GM12874 (cell line): ENCODE data around the gene CFAP126.

Experiments
- CTCF ChIP-seq: IDR thresholded peaks from 2 replicates; pipeline ENCODE4 v1.5.1; 2011; ENCODE audit warnings: low read depth, mild to moderate bottlenecking, control low read depth, low read length, moderate library complexity; ENCODE audit not compliant: insufficient read depth

Gene CFAP126

GRCh38 chr1:161324020-161324419 lies 43.7 kb downstream of the CFAP126 start:
- TF ChIP-seq CTCF = no peak
